HL-60 (cell line): ENCODE measurements around the gene PIGB.
A peak's percentile ranks its signal among the peaks of the same experiment; 100 is the strongest.
"Not testable (repeated sequence)": the region's sequence is repeated elsewhere in the genome, so short reads cannot be mapped to it uniquely, and the experiment has no call there.

Experiments
- DNase-seq, 2 experiments: peaks; one replicate each; pipeline ENCODE4 v3.0.0-alpha.2; 2010 to 2020; ENCODE audit warnings: low read depth in 1 of 2, low spot score in 1 of 2
- H3K27ac ChIP-seq: fragments of 250-450 bp; sonication (Bioruptor Pico); replicated peaks from 2 replicates; pipeline ENCODE4 v1.5.1; 2020; ENCODE audit warnings: mild to moderate bottlenecking, moderate library complexity
- H3K27me3 ChIP-seq: fragments of 250-450 bp; sonication (Bioruptor Pico); 2 replicates; pipeline ENCODE4 v1.5.1; 2021; ENCODE audit warnings: mild to moderate bottlenecking, moderate library complexity; ENCODE audit not compliant: insufficient read depth, poor library complexity, severe bottlenecking
- H3K4me3 ChIP-seq: replicated peaks from 2 replicates; pipeline ENCODE4 v1.5.1; 2011; ENCODE audit warnings: mild to moderate bottlenecking, control low read depth, low read length; ENCODE audit not compliant: insufficient read depth
- CTCF ChIP-seq: IDR thresholded peaks from one replicate; pipeline ENCODE4 v1.5.1; 2011; ENCODE audit warnings: low read length, control low read depth, inconsistent platforms; ENCODE audit not compliant: insufficient read depth
- GABPA ChIP-seq: IDR thresholded peaks from 2 replicates; pipeline ENCODE4 v1.6.1; 2012; ENCODE audit warnings: low read depth
- POLR2AphosphoS5 ChIP-seq: IDR thresholded peaks from 2 replicates; pipeline ENCODE4 v1.6.1; 2012; ENCODE audit warnings: low read depth
- REST ChIP-seq: IDR thresholded peaks from 2 replicates; pipeline ENCODE4 v1.6.1; 2012; ENCODE audit warnings: low read depth; ENCODE audit not compliant: insufficient replicate concordance
- SPI1 ChIP-seq: IDR thresholded peaks from 2 replicates; pipeline ENCODE4 v1.6.1; 2012; ENCODE audit warnings: low read depth, mild to moderate bottlenecking, borderline replicate concordance

Gene PIGB

GRCh38 chr15:55279746-55280351 is 39.2 kb upstream of the PIGB start:
- H3K27ac ChIP-seq, result peak overlapping the region; percentile 66
- H3K27me3 ChIP-seq, result no peaks in the 10 kb centered on the region
- no peak overlapping the region for H3K4me3 ChIP-seq
- no peak for TF ChIP-seq GABPA
- TF ChIP-seq CTCF, result no peak
- no peak for TF ChIP-seq POLR2AphosphoS5
- no peak for TF ChIP-seq SPI1
- no peak for TF ChIP-seq REST
- DNase-seq, result peak; percentile 56 to 74

- peak in 1 of 2 experiments; percentile 45 for DNase-seq
- H3K27ac ChIP-seq, result peak overlapping the region; percentile 67
- H3K27me3 ChIP-seq, H3K4me3 ChIP-seq: not testable (repeated sequence)
Observed at GRCh38 chr15:55280589-55280988, 38.4 kb upstream of the PIGB start.

GRCh38 chr15:55281517-55282228 is 37.3 kb upstream of the PIGB start:
- peak overlapping the region; percentile 67 for H3K27ac ChIP-seq
- no peak for DNase-seq
- H3K4me3 ChIP-seq, result no peak overlapping the region
- TF ChIP-seq CTCF, result no peak
- peak; percentile 39; the same call in 1 of the 2 replicates for TF ChIP-seq SPI1
- TF ChIP-seq GABPA, result no peak
- no peak for TF ChIP-seq REST
- no peak for TF ChIP-seq POLR2AphosphoS5
- no peaks in the 10 kb centered on the region for H3K27me3 ChIP-seq

GRCh38 chr15:55282284-55282833 is 36.7 kb upstream of the PIGB start:
- peak overlapping the region; percentile 67 for H3K27ac ChIP-seq
- DNase-seq, result peak; percentile 71 to 84
- H3K4me3 ChIP-seq, result peak overlapping the region; percentile 18
- H3K27me3 ChIP-seq, result no peaks in the 10 kb centered on the region
- TF ChIP-seq REST (no peak), POLR2AphosphoS5 (peak; percentile 29; the same call in 1 of the 2 replicates), SPI1 (peak; percentile 68; the same call in 1 of the 2 replicates), CTCF (no peak), GABPA (0 out of 2 replicates have a peak, but pooled peaks have one; percentile 13)
